ENCODE data around the gene TNFAIP8. TPM values are rescaled to one million over a fixed set of nuclear protein-coding genes. Genes with fewer than 3 reads are reported as not detected.

TNFAIP8 gene
- total and polyA plus RNA-seq, 3 experiments from 2014 or later: 207 to 311 (median 295) TPM

DNA sequence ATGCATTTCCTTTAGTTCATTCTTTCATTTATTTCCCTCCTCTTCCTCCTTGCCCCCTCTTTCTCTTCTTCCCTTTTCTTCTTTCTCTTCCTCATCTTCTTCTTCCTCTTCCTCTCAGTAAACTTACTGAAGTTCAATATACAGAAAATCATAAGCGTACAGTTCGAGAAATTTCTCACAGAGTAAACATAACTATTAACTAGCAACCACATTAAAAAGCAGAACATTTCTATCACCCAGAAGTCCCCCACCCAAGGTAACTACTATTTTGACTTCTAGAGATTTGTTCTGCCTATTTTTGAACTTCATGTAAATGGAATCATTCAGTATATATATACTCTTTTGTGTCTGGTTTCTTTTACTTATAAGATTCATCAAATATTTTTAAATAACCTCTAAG, 48.2 kb downstream of the TNFAIP8 start:
- no peak for DNase-seq
- peaks cover 6 to 14% (median 8%) of the 10 kb centered on the region in 3 donors for H3K4me1 Mint-ChIP-seq
- no peaks in the 10 kb centered on the region for H3K9me3 ChIP-seq (ENCODE audit: low read length)
- no peaks in the 10 kb centered on the region for H3K4me1 ChIP-seq (ENCODE audit: insufficient read depth, low read length)
- no peaks in the 10 kb centered on the region for H3K27me3 ChIP-seq (ENCODE audit: insufficient read depth, low read length, poor library complexity, severe bottlenecking)
- H3K27ac ChIP-seq (ENCODE audit: low read depth, low read length): no peak overlapping the region
- no peak overlapping the region for H3K4me3 ChIP-seq (ENCODE audit: low read length)
- ChIA-PET CTCF (no interaction called here), POLR2A (no interaction called here)
- no peaks in the 10 kb centered on the region for H3K27me3 Mint-ChIP-seq
- peak overlapping the region in 1 of 8 donors; percentile 25 for H3K27ac Mint-ChIP-seq
- no peaks in the 10 kb centered on the region for H3K36me3 Mint-ChIP-seq
- H3K4me3 Mint-ChIP-seq: no peak overlapping the region
- H3K9me3 Mint-ChIP-seq: no peaks in the 10 kb centered on the region
- no peaks in the 10 kb centered on the region for H3K36me3 ChIP-seq (ENCODE audit: insufficient read depth, low read length)

DNA sequence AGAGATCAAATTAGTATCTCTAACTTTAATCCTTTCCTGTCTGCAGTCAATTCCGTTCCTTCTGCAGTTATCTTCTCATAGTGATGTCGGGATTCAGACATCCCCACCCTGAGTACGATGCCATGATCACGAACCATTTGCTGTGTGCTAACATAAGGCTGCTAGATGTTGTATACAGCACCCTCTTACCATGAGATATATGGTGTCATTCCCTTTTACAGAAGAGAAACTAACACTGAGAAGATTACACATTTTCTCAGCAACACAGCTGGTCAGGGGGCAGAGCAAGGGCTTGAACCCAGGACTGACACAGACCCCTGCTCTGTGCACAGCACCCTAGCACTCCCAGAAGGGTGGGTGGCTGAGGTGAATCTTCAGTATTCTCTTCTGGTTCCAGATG, 49.6 kb downstream of the TNFAIP8 start:
- Mint-ChIP-seq H3K4me3 (no peak overlapping the region), H3K9me3 (no peaks in the 10 kb centered on the region), H3K27ac (no peak overlapping the region), H3K4me1 (peaks cover under 1 to 11% (median 3%) of the 10 kb centered on the region in 3 donors), H3K36me3 (no peaks in the 10 kb centered on the region), H3K27me3 (peaks cover 0 to 1% of the 10 kb centered on the region in 2 donors)
- ChIA-PET CTCF (interaction anchor here (0.7 to 1.3 kb wide), 4 partner anchors 83 to 417 kb away, joined by 3 to 7 read pairs (median 3); partner anchors contain the start of gene DTWD2), POLR2A (no interaction called here)
- H3K4me1 ChIP-seq (ENCODE audit: insufficient read depth, low read length): no peaks in the 10 kb centered on the region
- H3K36me3 ChIP-seq (ENCODE audit: insufficient read depth, low read length): no peaks in the 10 kb centered on the region
- no peaks in the 10 kb centered on the region for H3K9me3 ChIP-seq (ENCODE audit: low read length)
- no peak for DNase-seq
- H3K27me3 ChIP-seq (ENCODE audit: insufficient read depth, low read length, poor library complexity, severe bottlenecking): no peaks in the 10 kb centered on the region
- no peak overlapping the region for H3K27ac ChIP-seq (ENCODE audit: low read depth, low read length)
- no peak overlapping the region for H3K4me3 ChIP-seq (ENCODE audit: low read length)

GRCh38 chr5:119406551-119407110, 50.8 kb downstream of the TNFAIP8 start:
- peaks cover 6% of the 10 kb centered on the region for H3K4me1 ChIP-seq (ENCODE audit: insufficient read depth, low read length)
- ChIA-PET POLR2A (no interaction called here), CTCF (no interaction called here)
- H3K27me3 ChIP-seq (ENCODE audit: insufficient read depth, low read length, poor library complexity, severe bottlenecking): no peaks in the 10 kb centered on the region
- H3K9me3 ChIP-seq (ENCODE audit: low read length): no peaks in the 10 kb centered on the region
- Mint-ChIP-seq H3K4me1 (peaks cover 5 to 12% (median 12%) of the 10 kb centered on the region in 3 donors), H3K36me3 (no peaks in the 10 kb centered on the region), H3K27me3 (peaks cover 0 to 1% of the 10 kb centered on the region in 2 donors), H3K4me3 (no peak overlapping the region), H3K27ac (no peak overlapping the region), H3K9me3 (no peaks in the 10 kb centered on the region)
- no peak overlapping the region for H3K27ac ChIP-seq (ENCODE audit: low read depth, low read length)
- no peaks in the 10 kb centered on the region for H3K36me3 ChIP-seq (ENCODE audit: insufficient read depth, low read length)
- no peak for DNase-seq
- H3K4me3 ChIP-seq (ENCODE audit: low read length): no peak overlapping the region

GRCh38 chr5:119409235-119409815, 53.5 kb downstream of the TNFAIP8 start:
- peak overlapping the region in 4 of 8 donors; percentile 46 to 68 (median 64) for H3K27ac Mint-ChIP-seq
- H3K36me3 ChIP-seq (ENCODE audit: insufficient read depth, low read length): no peaks in the 10 kb centered on the region
- no peak for DNase-seq
- H3K9me3 ChIP-seq (ENCODE audit: low read length): no peaks in the 10 kb centered on the region
- H3K27me3 Mint-ChIP-seq: peaks cover 1 to 3% of the 10 kb centered on the region in 2 donors
- ChIA-PET POLR2A (interaction anchor here (0.5 to 0.6 kb wide), 2 partner anchors 8 to 147 kb away, joined by 3 read pairs; no protein-coding TSS in a partner anchor), CTCF (interaction anchor here (1.0 to 6.7 kb wide), 5 partner anchors 73 to 421 kb away, joined by 3 to 82 read pairs (median 5); partner anchors contain the start of gene DTWD2)
- peaks cover 10 to 20% (median 14%) of the 10 kb centered on the region in 3 donors for H3K4me1 Mint-ChIP-seq
- H3K4me1 ChIP-seq (ENCODE audit: insufficient read depth, low read length): peaks cover 9% of the 10 kb centered on the region
- no peak overlapping the region for H3K4me3 ChIP-seq (ENCODE audit: low read length)
- no peaks in the 10 kb centered on the region for H3K27me3 ChIP-seq (ENCODE audit: insufficient read depth, low read length, poor library complexity, severe bottlenecking)
- no peak overlapping the region for H3K27ac ChIP-seq (ENCODE audit: low read depth, low read length)
- H3K36me3 Mint-ChIP-seq: no peaks in the 10 kb centered on the region
- no peak overlapping the region for H3K4me3 Mint-ChIP-seq
- no peaks in the 10 kb centered on the region for H3K9me3 Mint-ChIP-seq

- Mint-ChIP-seq H3K4me3 (no peak overlapping the region), H3K36me3 (no peaks in the 10 kb centered on the region), H3K4me1 (peaks cover 10 to 20% (median 14%) of the 10 kb centered on the region in 3 donors), H3K27ac (peak overlapping the region in 1 of 8 donors; percentile 20), H3K9me3 (no peaks in the 10 kb centered on the region), H3K27me3 (peaks cover 3 to 4% of the 10 kb centered on the region in 2 donors)
- Histone ChIP-seq H3K27ac (ENCODE audit: low read depth, low read length) (no peak overlapping the region), H3K36me3 (ENCODE audit: insufficient read depth, low read length) (no peaks in the 10 kb centered on the region), H3K9me3 (ENCODE audit: low read length) (no peaks in the 10 kb centered on the region), H3K27me3 (ENCODE audit: insufficient read depth, low read length, poor library complexity, severe bottlenecking) (no peaks in the 10 kb centered on the region), H3K4me3 (ENCODE audit: low read length) (no peak overlapping the region), H3K4me1 (ENCODE audit: insufficient read depth, low read length) (peaks cover 9% of the 10 kb centered on the region)
- ChIA-PET CTCF (interaction anchor here (0.8 to 6.7 kb wide), 17 partner anchors 9 to 423 kb away, joined by 3 to 82 read pairs (median 6); partner anchors contain the start of genes DMXL1 and DTWD2), POLR2A (no interaction called here)
- DNase-seq: no peak
These were observed 54.8 kb downstream of the TNFAIP8 start for GRCh38 chr5:119410448-119411159.

- DNase-seq: peak in 4 of 5 donors; percentile 45 to 67 (median 62)
- H3K36me3 ChIP-seq (ENCODE audit: insufficient read depth, low read length): no peaks in the 10 kb centered on the region
- Mint-ChIP-seq H3K4me1 (peaks cover 10 to 20% (median 14%) of the 10 kb centered on the region in 3 donors), H3K4me3 (peak overlapping the region; percentile 22 to 88 (median 80)), H3K27me3 (peaks cover 3 to 4% of the 10 kb centered on the region in 2 donors), H3K36me3 (no peaks in the 10 kb centered on the region), H3K27ac (peak overlapping the region in 6 of 8 donors; percentile 30 to 80 (median 49)), H3K9me3 (no peaks in the 10 kb centered on the region)
- no peaks in the 10 kb centered on the region for H3K9me3 ChIP-seq (ENCODE audit: low read length)
- H3K4me3 ChIP-seq (ENCODE audit: low read length): peak overlapping the region; percentile 71
- peaks cover 9% of the 10 kb centered on the region for H3K4me1 ChIP-seq (ENCODE audit: insufficient read depth, low read length)
- CTCF ChIA-PET: interaction anchor here (0.6 to 6.7 kb wide), 59 partner anchors 9 to 428 kb away, joined by 3 to 82 read pairs (median 4); partner anchors contain the start of genes DMXL1, DTWD2 and TNFAIP8
- peak overlapping the region; percentile 34 for H3K27ac ChIP-seq (ENCODE audit: low read depth, low read length)
- POLR2A ChIA-PET: interaction anchor here (0.6 to 1.2 kb wide), 4 partner anchors 50 to 423 kb away, joined by 3 to 5 read pairs (median 4); partner anchors contain the start of gene DTWD2
- H3K27me3 ChIP-seq (ENCODE audit: insufficient read depth, low read length, poor library complexity, severe bottlenecking): no peaks in the 10 kb centered on the region
These were observed 55.8 kb downstream of the TNFAIP8 start for GRCh38 chr5:119411361-119412278.

All from CD8-positive, alpha-beta memory T cell (primary cell).